Prostate gland (tissue), 2 donors: ENCODE measurements around the gene GRAP2.

Experiments used
- POLR2A ChIP-seq: fragments of 450-650 bp; IDR thresholded peaks from one replicate; pipeline ENCODE4 v1.6.1; 2016; ENCODE audit warnings: antibody characterized with exemption, mild to moderate bottlenecking
- POLR2AphosphoS5 ChIP-seq: sonication (generic); formaldehyde crosslinking; IDR thresholded peaks from one replicate; pipeline ENCODE4 v1.6.1; 2017; ENCODE audit warnings: antibody characterized with exemption
- TF ChIP-seq, protein P1 (sequence below), 4 experiments: fragments of 200-600 bp in 2 of 4; fragments of 450-650 bp in 2 of 4; sonication (generic) in 2 of 4; IDR thresholded peaks; 1 replicate in 3 of 4; 2 replicates in 1 of 4; pipeline ENCODE4 v1.5.1; 2016 to 2019; ENCODE audit warnings: antibody characterized with exemption in 4 of 4, mild to moderate bottlenecking in 2 of 4, moderate library complexity in 2 of 4

DNA sequence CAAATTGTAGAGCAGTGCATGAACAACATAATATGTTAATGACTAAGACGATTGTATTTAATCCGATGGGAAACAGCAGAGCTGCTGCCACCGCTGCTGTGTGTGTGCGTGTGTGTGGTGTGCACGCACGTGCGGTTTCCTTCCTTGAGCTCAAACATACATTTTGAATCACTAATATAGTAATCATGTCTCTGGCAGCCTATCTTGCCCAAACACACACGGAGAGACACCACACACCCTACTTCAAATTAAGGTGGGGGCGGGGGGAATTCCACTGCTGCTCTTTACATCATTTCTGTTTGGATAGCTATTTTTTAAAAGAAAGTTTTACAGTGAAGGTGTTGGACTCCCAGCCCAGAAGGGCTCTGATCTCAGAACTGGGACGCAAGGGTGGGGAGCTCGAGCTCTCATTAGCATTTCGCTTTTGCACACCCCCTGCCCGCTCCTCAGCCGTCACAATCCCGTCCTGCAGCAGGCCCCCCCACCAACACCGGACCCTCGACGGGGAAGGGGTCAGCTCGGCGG is 93.2 kb downstream of the GRAP2 start:
- TF ChIP-seq, protein P1, sequence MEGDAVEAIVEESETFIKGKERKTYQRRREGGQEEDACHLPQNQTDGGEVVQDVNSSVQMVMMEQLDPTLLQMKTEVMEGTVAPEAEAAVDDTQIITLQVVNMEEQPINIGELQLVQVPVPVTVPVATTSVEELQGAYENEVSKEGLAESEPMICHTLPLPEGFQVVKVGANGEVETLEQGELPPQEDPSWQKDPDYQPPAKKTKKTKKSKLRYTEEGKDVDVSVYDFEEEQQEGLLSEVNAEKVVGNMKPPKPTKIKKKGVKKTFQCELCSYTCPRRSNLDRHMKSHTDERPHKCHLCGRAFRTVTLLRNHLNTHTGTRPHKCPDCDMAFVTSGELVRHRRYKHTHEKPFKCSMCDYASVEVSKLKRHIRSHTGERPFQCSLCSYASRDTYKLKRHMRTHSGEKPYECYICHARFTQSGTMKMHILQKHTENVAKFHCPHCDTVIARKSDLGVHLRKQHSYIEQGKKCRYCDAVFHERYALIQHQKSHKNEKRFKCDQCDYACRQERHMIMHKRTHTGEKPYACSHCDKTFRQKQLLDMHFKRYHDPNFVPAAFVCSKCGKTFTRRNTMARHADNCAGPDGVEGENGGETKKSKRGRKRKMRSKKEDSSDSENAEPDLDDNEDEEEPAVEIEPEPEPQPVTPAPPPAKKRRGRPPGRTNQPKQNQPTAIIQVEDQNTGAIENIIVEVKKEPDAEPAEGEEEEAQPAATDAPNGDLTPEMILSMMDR (IDR thresholded peaks at IDR 0.05) = no peak
- no peak for TF ChIP-seq POLR2A
- no peak for TF ChIP-seq POLR2AphosphoS5
